DOHH2 (cell line): ENCODE results near the gene TEX14.

ENCODE experiments used
- EZH2phosphoT487 ChIP-seq: fragments of 200-600 bp; sonication (generic); IDR thresholded peaks from 2 replicates; pipeline ENCODE4 v1.6.1; 2017; ENCODE audit warnings: borderline replicate concordance, mild to moderate bottlenecking, antibody characterized with exemption, low read length, moderate library complexity, mixed read lengths
- TF ChIP-seq, protein P1 (sequence below): fragments of 200-600 bp; sonication (generic); IDR thresholded peaks from one replicate; pipeline ENCODE4 v1.5.1; 2014; ENCODE audit warnings: antibody characterized with exemption, mild to moderate bottlenecking, low read depth, low read length; ENCODE audit not compliant: poor library complexity, severe bottlenecking

DNA sequence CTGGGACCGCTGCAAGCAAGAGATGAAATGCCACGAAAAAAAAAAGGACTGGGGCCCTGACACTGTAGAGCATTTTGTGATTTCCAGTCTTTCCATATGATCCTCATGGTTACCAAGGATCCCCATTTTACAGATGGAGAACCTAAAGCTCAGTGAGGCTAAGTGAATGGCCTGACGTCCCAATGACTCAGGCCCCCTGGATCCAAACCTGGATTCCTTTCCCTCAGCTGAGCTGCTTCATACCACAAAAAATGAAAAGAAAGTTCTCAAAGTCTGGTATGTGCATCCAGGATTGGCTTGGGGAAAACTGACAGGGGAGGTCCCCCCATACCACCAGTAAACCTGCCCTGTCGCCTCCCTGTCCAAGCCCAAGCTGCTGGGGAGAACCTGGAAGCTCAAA lies 80.5 kb downstream of the TEX14 start:
- TF ChIP-seq, protein P1, sequence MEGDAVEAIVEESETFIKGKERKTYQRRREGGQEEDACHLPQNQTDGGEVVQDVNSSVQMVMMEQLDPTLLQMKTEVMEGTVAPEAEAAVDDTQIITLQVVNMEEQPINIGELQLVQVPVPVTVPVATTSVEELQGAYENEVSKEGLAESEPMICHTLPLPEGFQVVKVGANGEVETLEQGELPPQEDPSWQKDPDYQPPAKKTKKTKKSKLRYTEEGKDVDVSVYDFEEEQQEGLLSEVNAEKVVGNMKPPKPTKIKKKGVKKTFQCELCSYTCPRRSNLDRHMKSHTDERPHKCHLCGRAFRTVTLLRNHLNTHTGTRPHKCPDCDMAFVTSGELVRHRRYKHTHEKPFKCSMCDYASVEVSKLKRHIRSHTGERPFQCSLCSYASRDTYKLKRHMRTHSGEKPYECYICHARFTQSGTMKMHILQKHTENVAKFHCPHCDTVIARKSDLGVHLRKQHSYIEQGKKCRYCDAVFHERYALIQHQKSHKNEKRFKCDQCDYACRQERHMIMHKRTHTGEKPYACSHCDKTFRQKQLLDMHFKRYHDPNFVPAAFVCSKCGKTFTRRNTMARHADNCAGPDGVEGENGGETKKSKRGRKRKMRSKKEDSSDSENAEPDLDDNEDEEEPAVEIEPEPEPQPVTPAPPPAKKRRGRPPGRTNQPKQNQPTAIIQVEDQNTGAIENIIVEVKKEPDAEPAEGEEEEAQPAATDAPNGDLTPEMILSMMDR: no peak
- TF ChIP-seq EZH2phosphoT487: no peak
